ENCODE results near the gene MORN1.

MORN1 gene

DNA sequence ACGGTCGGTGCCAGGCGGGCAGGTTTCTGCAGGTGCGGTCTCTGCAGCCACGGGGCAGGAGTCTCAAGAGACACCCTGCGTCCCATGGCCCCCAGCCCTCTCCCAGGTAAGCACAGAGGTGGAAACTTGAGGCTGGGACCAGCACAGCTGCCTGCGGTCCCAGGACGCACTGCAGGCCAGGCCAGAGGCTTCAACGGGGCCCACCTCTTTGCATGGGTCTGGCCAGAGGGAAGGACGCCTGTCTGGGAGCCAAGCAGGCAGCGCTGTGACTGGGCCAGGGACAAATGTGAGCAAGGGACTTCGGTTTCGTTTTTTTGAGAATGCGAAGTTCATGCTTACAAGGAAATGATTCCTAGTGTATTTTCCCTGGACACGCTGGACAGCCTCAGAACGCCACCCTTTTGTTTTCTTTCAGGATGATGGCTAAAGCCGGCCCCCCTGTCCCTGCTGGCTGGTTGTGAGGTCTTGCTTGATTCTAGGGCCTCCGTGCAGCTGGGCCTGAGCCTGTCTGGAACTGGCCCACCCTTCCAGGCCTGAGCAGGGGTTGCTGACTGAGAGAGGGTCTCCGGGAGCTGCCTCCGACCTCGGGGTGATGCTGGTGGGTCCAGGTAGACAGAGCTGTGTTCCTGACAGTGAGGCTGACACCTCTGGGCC is 38.3 kb downstream of the MORN1 start:
- DNase-seq, result no peak
- no peak overlapping the region for H3K27ac ChIP-seq (ENCODE audit: insufficient read depth, low read length, poor library complexity, severe bottlenecking)
- H3K4me3 ChIP-seq (ENCODE audit: insufficient read depth, low read depth, low read length, poor library complexity, severe bottlenecking), result no peak overlapping the region
- no peaks in the 10 kb centered on the region for H3K27me3 ChIP-seq (replicated peaks; ENCODE audit: control insufficient read depth, insufficient read depth, low read length, poor library complexity, severe bottlenecking)
- H3K9me3 ChIP-seq (ENCODE audit: control insufficient read depth, low read length), result no peaks in the 10 kb centered on the region
- H3K36me3 ChIP-seq (ENCODE audit: control insufficient read depth, insufficient read depth, low read length), result no peaks in the 10 kb centered on the region
- no peaks in the 10 kb centered on the region for H3K4me1 ChIP-seq (ENCODE audit: control insufficient read depth, insufficient read depth, low read length, poor library complexity, severe bottlenecking)

- Histone ChIP-seq H3K4me1 (ENCODE audit: control insufficient read depth, insufficient read depth, low read length, poor library complexity, severe bottlenecking) (no peaks in the 10 kb centered on the region), H3K4me3 (ENCODE audit: insufficient read depth, low read depth, low read length, poor library complexity, severe bottlenecking) (no peak overlapping the region), H3K27ac (ENCODE audit: insufficient read depth, low read length, poor library complexity, severe bottlenecking) (no peak overlapping the region), H3K36me3 (ENCODE audit: control insufficient read depth, insufficient read depth, low read length) (no peaks in the 10 kb centered on the region), H3K27me3 (replicated peaks; ENCODE audit: control insufficient read depth, insufficient read depth, low read length, poor library complexity, severe bottlenecking) (no peaks in the 10 kb centered on the region), H3K9me3 (ENCODE audit: control insufficient read depth, low read length) (no peaks in the 10 kb centered on the region)
- DNase-seq, result no peak
Observed at GRCh38 chr1:2352341-2352896, 38.9 kb downstream of the MORN1 start.

DNA sequence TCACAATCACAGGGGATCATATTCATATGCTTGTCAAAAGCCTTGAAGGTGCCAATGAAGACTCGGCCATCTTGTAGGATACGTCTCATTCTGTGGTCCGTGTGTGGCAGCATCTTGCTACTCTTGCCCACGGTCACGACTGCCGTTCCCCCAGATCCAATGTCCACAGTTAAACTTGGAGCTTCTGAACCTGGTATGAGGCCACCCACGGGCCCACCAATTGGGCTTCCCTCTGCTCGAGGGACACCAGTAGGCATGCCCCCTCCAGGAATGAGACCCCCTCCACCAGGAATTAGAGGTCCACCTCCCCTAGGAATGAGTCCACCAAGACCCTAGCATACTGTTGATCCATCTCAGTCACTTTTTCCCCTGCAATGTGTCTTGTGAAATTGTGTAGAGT is 39.6 kb downstream of the MORN1 start:
- Histone ChIP-seq H3K36me3 (ENCODE audit: control insufficient read depth, insufficient read depth, low read length) (no peaks in the 10 kb centered on the region), H3K9me3 (ENCODE audit: control insufficient read depth, low read length) (no peaks in the 10 kb centered on the region), H3K4me3 (ENCODE audit: insufficient read depth, low read depth, low read length, poor library complexity, severe bottlenecking) (no peak overlapping the region), H3K4me1 (ENCODE audit: control insufficient read depth, insufficient read depth, low read length, poor library complexity, severe bottlenecking) (no peaks in the 10 kb centered on the region), H3K27me3 (replicated peaks; ENCODE audit: control insufficient read depth, insufficient read depth, low read length, poor library complexity, severe bottlenecking) (no peaks in the 10 kb centered on the region), H3K27ac (ENCODE audit: insufficient read depth, low read length, poor library complexity, severe bottlenecking) (no peak overlapping the region)
- DNase-seq, result no peak

DNA sequence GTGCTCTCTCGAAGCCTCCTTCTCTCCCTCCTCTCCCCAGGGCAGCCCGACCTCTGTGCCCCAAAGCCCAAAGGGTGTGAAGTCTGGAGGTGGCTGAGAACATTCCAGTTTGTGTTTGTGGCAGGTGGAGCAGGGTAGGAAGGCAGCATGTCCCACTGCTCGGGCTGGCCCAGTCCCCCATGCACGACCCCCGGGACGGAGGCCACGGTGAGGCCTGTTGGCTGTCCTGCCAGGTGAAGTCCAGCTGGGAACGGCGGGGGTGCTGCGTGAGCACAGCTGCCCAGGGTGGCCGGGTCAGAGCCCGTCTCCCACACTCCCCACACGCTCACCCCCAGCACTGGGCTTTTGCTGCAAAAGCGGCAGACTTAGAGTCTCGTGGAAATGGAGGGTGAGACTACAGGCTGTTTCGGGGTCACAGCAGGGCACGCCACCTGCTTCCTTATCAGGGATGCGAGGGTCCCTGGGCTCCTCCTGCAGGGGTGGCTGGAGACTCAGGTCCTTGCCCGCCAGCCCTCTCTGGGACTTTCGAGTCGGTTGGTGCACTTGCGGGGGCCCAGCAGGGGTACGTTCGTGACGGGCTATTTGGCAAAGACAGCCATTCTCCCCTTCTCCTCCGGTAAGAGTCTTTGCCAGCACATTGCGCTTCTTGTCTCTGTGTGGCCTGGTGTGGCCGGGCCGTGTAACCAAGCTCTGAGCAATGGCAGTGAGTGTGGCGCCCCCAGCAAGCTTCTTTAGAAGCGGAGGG is 40.3 kb downstream of the MORN1 start:
- no peak for DNase-seq
- no peak overlapping the region for H3K4me3 ChIP-seq (ENCODE audit: insufficient read depth, low read depth, low read length, poor library complexity, severe bottlenecking)
- no peaks in the 10 kb centered on the region for H3K36me3 ChIP-seq (ENCODE audit: control insufficient read depth, insufficient read depth, low read length)
- no peaks in the 10 kb centered on the region for H3K4me1 ChIP-seq (ENCODE audit: control insufficient read depth, insufficient read depth, low read length, poor library complexity, severe bottlenecking)
- H3K9me3 ChIP-seq (ENCODE audit: control insufficient read depth, low read length), result no peaks in the 10 kb centered on the region
- H3K27ac ChIP-seq (ENCODE audit: insufficient read depth, low read length, poor library complexity, severe bottlenecking), result no peak overlapping the region
- no peaks in the 10 kb centered on the region for H3K27me3 ChIP-seq (replicated peaks; ENCODE audit: control insufficient read depth, insufficient read depth, low read length, poor library complexity, severe bottlenecking)

DNA sequence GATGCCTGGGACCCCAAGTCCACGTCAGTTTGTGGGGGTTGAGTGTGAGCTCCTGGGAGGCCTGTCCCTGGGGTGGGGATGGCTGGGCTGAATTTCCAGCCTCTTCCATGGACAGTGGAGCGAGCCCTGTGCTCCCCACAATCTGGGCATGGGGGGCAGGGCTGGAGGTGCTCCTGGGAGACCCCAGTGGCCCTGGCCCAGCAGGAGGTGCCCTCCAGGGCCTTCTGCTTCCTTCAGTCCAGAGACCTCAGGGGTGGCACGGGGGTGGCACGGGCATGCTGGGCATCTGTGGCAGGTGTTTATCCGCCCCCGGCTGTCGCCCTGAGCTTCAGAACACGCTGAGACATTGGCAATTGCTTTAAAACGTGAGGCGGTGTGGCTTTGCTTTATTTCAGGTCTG is 40.9 kb downstream of the MORN1 start:
- no peak overlapping the region for H3K27ac ChIP-seq (ENCODE audit: insufficient read depth, low read length, poor library complexity, severe bottlenecking)
- no peak overlapping the region for H3K4me3 ChIP-seq (ENCODE audit: insufficient read depth, low read depth, low read length, poor library complexity, severe bottlenecking)
- H3K27me3 ChIP-seq (replicated peaks; ENCODE audit: control insufficient read depth, insufficient read depth, low read length, poor library complexity, severe bottlenecking), result no peaks in the 10 kb centered on the region
- H3K36me3 ChIP-seq (ENCODE audit: control insufficient read depth, insufficient read depth, low read length), result no peaks in the 10 kb centered on the region
- no peaks in the 10 kb centered on the region for H3K4me1 ChIP-seq (ENCODE audit: control insufficient read depth, insufficient read depth, low read length, poor library complexity, severe bottlenecking)
- H3K9me3 ChIP-seq (ENCODE audit: control insufficient read depth, low read length), result no peaks in the 10 kb centered on the region
- DNase-seq, result no peak

DNA sequence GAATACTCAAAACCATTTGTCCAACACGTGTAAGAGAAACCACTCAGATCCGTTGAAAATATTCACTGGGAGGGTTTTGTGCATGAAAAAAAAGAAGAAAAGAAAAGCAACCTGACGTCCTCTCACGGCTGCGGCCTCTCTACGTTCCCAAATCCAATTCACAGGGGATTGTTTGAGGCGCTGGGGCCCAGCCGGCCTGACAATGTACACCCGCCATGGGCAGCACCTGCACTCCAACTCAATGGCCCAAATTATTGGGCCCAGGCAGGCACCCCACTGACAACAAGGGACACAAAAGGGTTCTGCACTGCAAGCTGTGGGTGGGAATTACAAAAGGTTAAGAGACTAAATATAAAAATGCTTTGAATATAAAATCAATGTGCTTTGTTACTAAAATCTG is 41.5 kb downstream of the MORN1 start:
- no peak for DNase-seq
- Histone ChIP-seq H3K27me3 (replicated peaks; ENCODE audit: control insufficient read depth, insufficient read depth, low read length, poor library complexity, severe bottlenecking) (no peaks in the 10 kb centered on the region), H3K36me3 (ENCODE audit: control insufficient read depth, insufficient read depth, low read length) (no peaks in the 10 kb centered on the region), H3K4me3 (ENCODE audit: insufficient read depth, low read depth, low read length, poor library complexity, severe bottlenecking) (no peak overlapping the region), H3K4me1 (ENCODE audit: control insufficient read depth, insufficient read depth, low read length, poor library complexity, severe bottlenecking) (no peaks in the 10 kb centered on the region), H3K27ac (ENCODE audit: insufficient read depth, low read length, poor library complexity, severe bottlenecking) (no peak overlapping the region), H3K9me3 (ENCODE audit: control insufficient read depth, low read length) (no peaks in the 10 kb centered on the region)

- H3K4me1 ChIP-seq (ENCODE audit: control insufficient read depth, insufficient read depth, low read length, poor library complexity, severe bottlenecking), result no peaks in the 10 kb centered on the region
- no peaks in the 10 kb centered on the region for H3K27me3 ChIP-seq (replicated peaks; ENCODE audit: control insufficient read depth, insufficient read depth, low read length, poor library complexity, severe bottlenecking)
- no peaks in the 10 kb centered on the region for H3K9me3 ChIP-seq (ENCODE audit: control insufficient read depth, low read length)
- no peak overlapping the region for H3K4me3 ChIP-seq (ENCODE audit: insufficient read depth, low read depth, low read length, poor library complexity, severe bottlenecking)
- H3K27ac ChIP-seq (ENCODE audit: insufficient read depth, low read length, poor library complexity, severe bottlenecking), result no peak overlapping the region
- DNase-seq, result no peak
- no peaks in the 10 kb centered on the region for H3K36me3 ChIP-seq (ENCODE audit: control insufficient read depth, insufficient read depth, low read length)
Observed at GRCh38 chr1:2348346-2349325, 42.7 kb downstream of the MORN1 start.

DNA sequence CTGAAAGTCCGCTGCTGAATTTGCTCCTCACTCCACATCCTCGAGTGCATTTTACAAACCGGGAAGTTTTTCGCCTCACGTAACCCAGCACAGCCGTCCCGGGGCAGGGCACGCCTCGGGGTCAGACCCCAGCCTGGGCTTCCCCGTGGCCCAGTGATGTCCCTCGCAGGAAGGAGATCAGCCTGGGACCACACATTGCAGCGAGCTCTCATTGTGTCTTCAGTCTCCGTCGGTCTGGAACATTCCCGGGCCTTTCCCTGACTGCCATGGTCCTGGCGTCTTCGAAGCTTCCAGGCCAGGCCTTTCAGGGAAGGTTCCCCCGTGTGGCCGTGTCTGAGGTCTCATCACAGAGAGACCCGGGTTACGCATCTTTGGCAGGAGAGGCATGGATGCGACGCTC is 43.5 kb downstream of the MORN1 start:
- DNase-seq, result no peak
- no peaks in the 10 kb centered on the region for H3K36me3 ChIP-seq (ENCODE audit: control insufficient read depth, insufficient read depth, low read length)
- H3K4me1 ChIP-seq (ENCODE audit: control insufficient read depth, insufficient read depth, low read length, poor library complexity, severe bottlenecking), result no peaks in the 10 kb centered on the region

GRCh38 chr1:2347409-2347785 is 44.0 kb downstream of the MORN1 start:
- Histone ChIP-seq H3K36me3 (ENCODE audit: control insufficient read depth, insufficient read depth, low read length) (no peaks in the 10 kb centered on the region), H3K9me3 (ENCODE audit: control insufficient read depth, low read length) (no peaks in the 10 kb centered on the region), H3K27me3 (replicated peaks; ENCODE audit: control insufficient read depth, insufficient read depth, low read length, poor library complexity, severe bottlenecking) (no peaks in the 10 kb centered on the region), H3K4me3 (ENCODE audit: insufficient read depth, low read depth, low read length, poor library complexity, severe bottlenecking) (no peak overlapping the region), H3K4me1 (ENCODE audit: control insufficient read depth, insufficient read depth, low read length, poor library complexity, severe bottlenecking) (no peaks in the 10 kb centered on the region), H3K27ac (ENCODE audit: insufficient read depth, low read length, poor library complexity, severe bottlenecking) (no peak overlapping the region)
- no peak for DNase-seq

More for the DNA sequence above, 43.5 kb downstream of the MORN1 start:
- H3K27ac ChIP-seq (ENCODE audit: insufficient read depth, low read length, poor library complexity, severe bottlenecking), result no peak overlapping the region
- no peak overlapping the region for H3K4me3 ChIP-seq (ENCODE audit: insufficient read depth, low read depth, low read length, poor library complexity, severe bottlenecking)
- H3K27me3 ChIP-seq (replicated peaks; ENCODE audit: control insufficient read depth, insufficient read depth, low read length, poor library complexity, severe bottlenecking), result no peaks in the 10 kb centered on the region
- H3K9me3 ChIP-seq (ENCODE audit: control insufficient read depth, low read length), result no peaks in the 10 kb centered on the region

All from effector memory CD4-positive, alpha-beta T cell (primary cell).